ENCODE measurements around the gene FAAP20. TPM values are rescaled to one million over a fixed set of nuclear protein-coding genes. Genes with fewer than 3 reads are reported as not detected.

Gene FAAP20
- total RNA-seq, 1 donor from 2014 or later, result 50.9 TPM

DNA sequence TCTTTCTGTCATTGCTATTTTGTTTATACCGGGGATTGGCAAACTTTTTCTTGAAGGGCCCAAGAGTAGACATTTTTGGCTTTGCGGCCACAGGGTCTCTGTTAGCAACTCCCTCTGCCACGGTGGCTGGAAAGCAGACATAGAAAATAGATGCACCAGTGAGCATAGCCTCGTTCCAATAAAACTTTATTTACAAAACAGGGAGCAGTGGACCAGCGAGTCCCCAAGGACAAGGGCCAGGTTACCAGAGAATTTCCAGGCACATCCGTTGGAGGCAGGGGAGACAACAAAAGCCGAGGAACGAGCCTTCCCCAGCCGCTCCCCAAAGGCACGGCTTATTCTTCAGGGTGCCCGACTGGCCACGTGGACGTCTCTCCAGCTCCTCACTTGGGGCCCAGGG, 26.5 kb downstream of the FAAP20 start:
- no peaks in the 10 kb centered on the region for H3K4me1 ChIP-seq

DNA sequence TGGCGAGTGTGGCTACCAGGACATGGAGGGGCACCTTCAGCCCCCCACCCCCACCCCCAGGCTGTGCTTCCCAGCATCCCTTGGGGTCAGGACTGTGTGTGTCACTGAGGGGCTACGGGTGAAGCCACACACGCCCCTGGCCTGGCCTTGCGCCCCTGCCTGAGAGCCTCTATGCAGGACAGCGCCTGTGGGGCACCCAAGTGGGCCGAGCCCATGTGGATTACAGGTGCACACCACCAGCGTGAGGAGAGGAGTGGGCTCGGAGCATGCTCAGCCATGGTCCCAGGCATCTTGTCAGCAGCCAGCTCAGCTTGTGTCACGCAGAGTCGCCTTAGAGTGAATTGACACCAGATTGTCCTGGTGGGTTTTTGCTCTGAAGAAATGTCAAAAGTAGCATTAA, 27.9 kb downstream of the FAAP20 start:
- H3K9me3 ChIP-seq, result no peaks in the 10 kb centered on the region
- H3K27ac ChIP-seq, result no peak overlapping the region
- H3K36me3 ChIP-seq, result peaks cover 16% of the 10 kb centered on the region
- no peaks in the 10 kb centered on the region for H3K4me1 ChIP-seq
- ATAC-seq (peak in 1 of 2 donors; percentile 23), DNase-seq (no peak)
- intact Hi-C loops (cut with DNase I), result no loop called here
- H3K4me3 ChIP-seq, result no peak overlapping the region
- H3K27me3 ChIP-seq (ENCODE audit: low read depth), result no peaks in the 10 kb centered on the region
- TF ChIP-seq, protein P1, sequence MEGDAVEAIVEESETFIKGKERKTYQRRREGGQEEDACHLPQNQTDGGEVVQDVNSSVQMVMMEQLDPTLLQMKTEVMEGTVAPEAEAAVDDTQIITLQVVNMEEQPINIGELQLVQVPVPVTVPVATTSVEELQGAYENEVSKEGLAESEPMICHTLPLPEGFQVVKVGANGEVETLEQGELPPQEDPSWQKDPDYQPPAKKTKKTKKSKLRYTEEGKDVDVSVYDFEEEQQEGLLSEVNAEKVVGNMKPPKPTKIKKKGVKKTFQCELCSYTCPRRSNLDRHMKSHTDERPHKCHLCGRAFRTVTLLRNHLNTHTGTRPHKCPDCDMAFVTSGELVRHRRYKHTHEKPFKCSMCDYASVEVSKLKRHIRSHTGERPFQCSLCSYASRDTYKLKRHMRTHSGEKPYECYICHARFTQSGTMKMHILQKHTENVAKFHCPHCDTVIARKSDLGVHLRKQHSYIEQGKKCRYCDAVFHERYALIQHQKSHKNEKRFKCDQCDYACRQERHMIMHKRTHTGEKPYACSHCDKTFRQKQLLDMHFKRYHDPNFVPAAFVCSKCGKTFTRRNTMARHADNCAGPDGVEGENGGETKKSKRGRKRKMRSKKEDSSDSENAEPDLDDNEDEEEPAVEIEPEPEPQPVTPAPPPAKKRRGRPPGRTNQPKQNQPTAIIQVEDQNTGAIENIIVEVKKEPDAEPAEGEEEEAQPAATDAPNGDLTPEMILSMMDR (IDR thresholded peaks at IDR 0.05), result no peak

More for the DNA sequence above, 26.5 kb downstream of the FAAP20 start:
- DNase-seq (no peak), ATAC-seq (no peak)
- intact Hi-C loops (cut with DNase I), result no loop called here
- TF ChIP-seq, protein P1 (IDR thresholded peaks at IDR 0.05), result no peak
- peaks cover 23% of the 10 kb centered on the region for H3K36me3 ChIP-seq
- H3K27ac ChIP-seq, result no peak overlapping the region
- no peak overlapping the region for H3K4me3 ChIP-seq
- H3K9me3 ChIP-seq, result no peaks in the 10 kb centered on the region
- no peaks in the 10 kb centered on the region for H3K27me3 ChIP-seq (ENCODE audit: low read depth)

DNA sequence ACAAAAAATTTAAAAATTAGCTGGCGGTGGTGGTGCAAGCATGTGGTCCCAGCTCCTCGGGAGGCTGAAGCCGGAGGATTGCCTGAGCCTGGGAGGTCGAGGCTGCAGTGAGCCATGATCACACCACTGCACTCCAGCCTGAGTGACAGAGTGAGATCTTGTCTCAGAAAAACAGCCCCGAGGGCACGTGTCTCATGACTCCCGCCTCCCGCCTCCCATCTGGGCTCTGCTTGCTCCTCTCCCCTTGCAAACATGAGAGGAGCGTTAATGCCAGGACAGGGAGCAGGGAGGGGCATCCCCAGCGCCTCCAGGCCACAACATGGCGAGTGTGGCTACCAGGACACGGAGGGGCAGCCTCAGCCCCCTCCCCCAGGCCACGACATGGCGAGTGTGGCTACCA, 28.3 kb downstream of the FAAP20 start:
- Histone ChIP-seq H3K27me3 (ENCODE audit: low read depth) (no peaks in the 10 kb centered on the region), H3K9me3 (no peaks in the 10 kb centered on the region), H3K36me3 (peaks cover 12% of the 10 kb centered on the region), H3K4me3 (no peak overlapping the region), H3K4me1 (no peaks in the 10 kb centered on the region), H3K27ac (no peak overlapping the region)
- intact Hi-C loops (cut with DNase I), result no loop called here
- DNase-seq (no peak), ATAC-seq (no peak)
- TF ChIP-seq, protein P1 (IDR thresholded peaks at IDR 0.05), result no peak

DNA sequence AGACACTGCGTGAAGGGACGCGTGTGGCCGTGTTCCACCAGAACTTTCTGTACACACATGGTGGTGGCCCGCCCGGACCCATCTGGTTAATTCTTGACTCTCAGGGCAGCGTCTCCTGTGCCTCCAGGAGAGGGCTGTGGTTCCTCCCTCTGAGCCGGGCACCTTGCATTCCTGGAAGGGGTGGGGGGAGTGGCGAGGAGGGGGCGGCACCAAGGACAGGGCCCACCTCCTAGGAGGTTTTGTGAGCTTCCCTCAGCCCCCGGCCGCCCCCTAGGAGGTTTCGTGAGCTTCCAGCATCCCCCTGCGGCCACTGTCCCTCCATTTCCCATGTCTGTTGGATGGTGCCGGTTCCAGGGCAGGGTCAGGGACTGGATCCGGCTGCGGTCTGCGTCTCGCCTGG, 28.9 kb downstream of the FAAP20 start:
- Histone ChIP-seq H3K27ac (no peak overlapping the region), H3K4me1 (no peaks in the 10 kb centered on the region), H3K9me3 (no peaks in the 10 kb centered on the region), H3K4me3 (no peak overlapping the region), H3K27me3 (ENCODE audit: low read depth) (no peaks in the 10 kb centered on the region), H3K36me3 (peaks cover 11% of the 10 kb centered on the region)
- DNase-seq (no peak), ATAC-seq (no peak)
- intact Hi-C loops (cut with DNase I), result no loop called here
- TF ChIP-seq, protein P1 (IDR thresholded peaks at IDR 0.05), result no peak

DNA sequence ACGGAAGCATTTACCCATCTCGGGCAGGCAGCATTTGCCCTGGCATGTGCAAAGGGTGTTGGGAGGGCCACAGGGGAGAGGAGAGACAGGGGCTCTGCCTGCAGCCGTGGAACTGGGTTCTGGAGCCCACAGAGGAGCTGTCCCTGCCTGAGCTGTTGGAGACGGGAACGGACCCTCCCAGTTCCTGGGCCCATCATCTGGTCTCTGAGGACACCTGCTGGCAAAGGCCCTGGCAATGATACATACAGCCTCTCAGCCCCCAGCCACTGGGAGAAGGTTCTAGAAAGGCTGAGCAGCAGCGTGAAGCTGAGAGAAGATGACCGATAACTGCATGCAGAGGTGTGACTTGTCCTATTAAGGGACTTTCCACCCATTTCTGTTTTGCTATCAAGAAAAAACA, 31.4 kb downstream of the FAAP20 start:
- no peaks in the 10 kb centered on the region for H3K9me3 ChIP-seq
- ATAC-seq, result no peak
- H3K4me3 ChIP-seq, result no peak overlapping the region
- peaks cover 22% of the 10 kb centered on the region for H3K36me3 ChIP-seq
- no peaks in the 10 kb centered on the region for H3K27me3 ChIP-seq (ENCODE audit: low read depth)
- no peaks in the 10 kb centered on the region for H3K4me1 ChIP-seq
- DNase-seq, result no peak
- TF ChIP-seq, protein P1 (IDR thresholded peaks at IDR 0.05), result no peak
- intact Hi-C loops (cut with DNase I), result no loop called here
- no peak overlapping the region for H3K27ac ChIP-seq

Data from lower lobe of right lung (tissue), 2 donors.